ENCODE measurements around the gene ATG4B.

The ATG4B gene

DNA sequence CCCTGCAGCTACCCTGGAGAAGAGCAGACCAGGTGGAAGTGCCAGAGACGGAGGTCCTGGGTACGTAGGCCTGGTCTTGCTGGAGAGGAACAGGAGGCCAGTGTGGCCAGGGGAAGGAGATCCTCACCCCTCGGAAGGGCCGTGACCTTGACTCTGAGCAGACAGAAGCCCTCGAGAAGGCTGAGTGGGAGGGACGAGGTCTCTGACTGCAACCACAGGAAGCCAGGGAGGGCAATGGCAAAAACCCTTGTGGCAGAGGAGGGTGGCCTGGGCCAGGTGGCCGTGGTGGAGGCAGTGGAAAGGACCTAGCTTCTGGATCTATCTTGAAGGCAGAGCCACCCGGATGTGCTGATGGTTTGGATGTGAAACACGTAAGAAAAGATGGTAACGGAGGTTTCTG lies 28.6 kb upstream of the ATG4B start:
- Mint-ChIP-seq H3K4me3 (peak overlapping the region; percentile 81), H3K27ac (peak overlapping the region; percentile 23), H3K36me3 (peaks cover 1% of the 10 kb centered on the region), H3K27me3 (no peaks in the 10 kb centered on the region), H3K4me1 (peaks cover 22% of the 10 kb centered on the region), H3K9me3 (no peaks in the 10 kb centered on the region)

DNA sequence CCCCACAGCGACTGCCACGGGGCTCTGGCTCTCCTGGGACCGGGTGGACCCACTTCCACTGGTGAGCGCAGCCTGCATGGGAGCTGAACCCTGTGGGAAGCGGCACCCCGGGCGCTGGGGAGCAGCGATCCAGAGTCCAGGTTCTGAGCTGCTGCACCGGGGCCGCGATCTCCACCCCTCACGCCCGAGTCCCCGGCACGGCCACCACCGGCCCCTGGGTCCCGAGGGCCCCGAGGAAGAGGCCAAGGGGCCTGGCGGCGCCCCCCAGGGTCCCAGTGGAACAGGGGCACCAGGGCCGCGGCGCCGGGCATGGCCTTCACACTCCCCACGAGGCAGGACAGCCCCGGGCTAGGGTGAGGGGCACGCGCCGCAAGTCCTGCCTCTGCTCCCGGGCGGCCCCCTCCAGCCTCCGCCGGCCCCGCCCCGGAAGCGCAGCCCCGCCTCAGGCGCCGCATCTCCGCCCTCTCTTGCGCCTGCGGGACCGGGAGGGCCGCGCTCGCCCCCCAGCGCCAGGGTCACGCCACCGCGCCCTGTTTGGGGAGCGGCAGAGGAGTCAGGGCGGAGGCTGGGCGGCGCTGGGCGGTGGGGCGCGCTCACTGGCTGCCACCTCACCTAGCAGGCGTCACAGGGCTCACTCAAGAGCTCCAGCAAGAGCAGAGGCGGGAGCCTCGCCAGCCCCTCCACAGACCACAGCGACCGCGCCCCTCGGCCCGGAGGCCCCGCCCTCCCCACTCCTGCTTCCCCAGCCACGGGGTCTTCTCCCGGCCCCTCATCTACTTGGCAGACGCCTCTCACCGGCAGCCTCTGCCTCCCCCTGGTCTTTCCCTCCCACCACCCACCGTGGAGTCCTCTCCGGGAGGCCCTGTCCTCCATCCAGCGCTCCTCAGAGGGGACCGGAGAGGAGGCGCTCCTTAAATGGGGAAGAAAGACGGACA lies 27.4 kb upstream of the ATG4B start:
- H3K27ac Mint-ChIP-seq: no peak overlapping the region
- peaks cover 26% of the 10 kb centered on the region for H3K4me1 Mint-ChIP-seq
- H3K27me3 Mint-ChIP-seq: no peaks in the 10 kb centered on the region

DNA sequence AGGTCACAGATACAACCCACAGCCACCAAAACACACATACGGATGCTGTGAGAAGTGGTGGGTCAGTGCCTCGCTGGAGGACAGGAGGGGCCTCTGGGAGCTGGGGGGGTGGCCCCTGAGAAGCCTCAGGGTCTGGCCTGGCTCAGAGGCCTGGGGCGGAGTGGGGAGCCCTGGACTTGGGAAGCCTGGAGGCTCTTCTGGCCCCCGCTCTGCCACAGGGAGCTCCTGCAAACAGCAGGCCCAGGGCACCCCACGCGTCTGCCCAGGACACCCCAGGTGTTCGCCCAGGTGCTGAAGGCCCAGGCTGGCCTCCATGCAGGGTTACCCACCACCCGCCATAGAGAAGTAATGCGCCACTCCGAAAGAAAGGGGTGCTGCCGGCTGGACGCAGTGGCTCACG lies 26.4 kb upstream of the ATG4B start:
- peaks cover 5% of the 10 kb centered on the region for H3K36me3 Mint-ChIP-seq
- H3K27ac Mint-ChIP-seq: no peak overlapping the region

More for the DNA sequence above, 27.4 kb upstream of the ATG4B start:
- H3K9me3 Mint-ChIP-seq: no peaks in the 10 kb centered on the region
- H3K4me3 Mint-ChIP-seq: peak overlapping the region; percentile 39
- peaks cover 4% of the 10 kb centered on the region for H3K36me3 Mint-ChIP-seq

DNA sequence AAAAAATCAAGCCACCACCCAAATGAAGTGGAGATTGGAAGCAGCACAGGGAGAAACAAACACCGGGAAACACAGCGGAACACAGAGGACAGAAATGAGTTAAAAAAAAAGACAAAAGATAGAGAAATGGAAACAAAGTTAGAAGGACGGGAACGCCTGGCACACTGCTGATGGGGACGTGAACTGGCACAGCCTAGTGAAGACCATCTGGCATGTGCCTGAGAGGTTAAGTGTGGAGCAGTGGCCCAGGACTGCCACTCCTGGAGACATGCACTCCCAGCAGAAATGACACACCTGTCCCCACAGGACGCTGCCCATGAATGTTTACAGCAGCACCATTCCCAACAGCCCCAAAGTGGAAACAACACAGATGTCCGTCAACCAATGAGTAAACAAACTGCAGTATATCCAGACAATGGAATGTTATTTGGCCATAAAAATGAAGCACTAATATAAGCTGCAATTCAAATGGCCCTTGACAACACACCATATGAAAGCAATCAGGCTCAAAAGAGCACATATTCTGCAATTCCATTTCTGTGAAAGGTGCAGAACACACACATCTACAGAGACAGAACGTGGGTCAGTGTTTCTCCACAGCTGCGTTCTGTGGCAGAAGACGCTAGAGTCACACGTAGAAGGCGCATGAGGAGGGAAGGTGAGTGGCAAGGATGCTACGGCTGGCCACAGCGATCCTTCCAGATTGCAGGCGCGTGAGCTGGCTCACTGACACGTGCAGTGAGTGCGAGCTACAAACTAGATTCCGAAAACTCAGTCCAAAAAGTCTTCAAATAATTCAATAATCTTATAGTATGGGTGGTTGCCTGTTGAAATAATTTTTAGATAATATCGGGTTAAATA lies 25.1 kb upstream of the ATG4B start:
- H3K36me3 Mint-ChIP-seq: peaks cover 6% of the 10 kb centered on the region
- H3K27ac Mint-ChIP-seq: peak overlapping the region; percentile 1
- no peaks in the 10 kb centered on the region for H3K9me3 Mint-ChIP-seq
- H3K27me3 Mint-ChIP-seq: no peaks in the 10 kb centered on the region
- H3K4me1 Mint-ChIP-seq: peaks cover 45% of the 10 kb centered on the region
- H3K4me3 Mint-ChIP-seq: no peak overlapping the region

More for the DNA sequence above, 26.4 kb upstream of the ATG4B start:
- Mint-ChIP-seq H3K4me1 (peaks cover 32% of the 10 kb centered on the region), H3K27me3 (no peaks in the 10 kb centered on the region), H3K9me3 (no peaks in the 10 kb centered on the region), H3K4me3 (peak overlapping the region; percentile 39)

DNA sequence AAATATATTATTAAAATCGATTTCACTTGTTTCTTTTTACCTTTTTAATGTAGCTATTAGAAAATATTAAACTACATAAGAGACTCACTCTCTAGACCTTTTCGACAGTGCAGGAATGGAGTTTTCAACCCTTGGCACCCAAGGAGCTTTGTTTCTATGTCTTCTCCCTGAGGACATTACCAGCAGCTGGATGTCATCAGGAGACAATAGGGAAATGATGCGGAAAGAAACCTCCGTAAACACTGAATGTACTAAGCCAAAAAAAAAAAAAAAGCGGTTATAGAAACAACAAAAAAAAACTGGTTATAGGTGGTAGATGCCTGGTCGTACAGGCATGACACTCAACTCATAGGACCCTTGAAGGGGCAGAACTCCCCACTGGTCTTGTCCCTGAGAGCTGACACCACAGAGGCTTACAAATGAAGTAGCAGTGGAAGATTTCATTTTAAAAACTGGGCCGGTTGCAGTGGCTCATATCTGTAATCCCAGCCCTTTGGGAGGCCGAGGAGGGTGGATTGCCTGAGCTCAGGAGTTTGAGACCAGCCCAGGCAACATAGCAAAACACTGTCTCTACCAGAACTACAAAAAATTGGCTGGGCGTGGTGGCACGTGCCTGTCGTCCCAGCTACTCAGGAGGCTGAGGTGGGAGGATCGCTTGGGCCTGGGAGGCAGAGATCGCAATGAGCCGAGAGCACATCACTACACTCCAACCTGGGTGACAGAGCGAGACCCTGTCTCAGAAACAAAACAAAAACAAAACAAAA lies 24.3 kb upstream of the ATG4B start:
- Mint-ChIP-seq H3K4me1 (peaks cover 53% of the 10 kb centered on the region), H3K4me3 (no peak overlapping the region), H3K27ac (no peak overlapping the region), H3K27me3 (no peaks in the 10 kb centered on the region), H3K36me3 (peaks cover 8% of the 10 kb centered on the region), H3K9me3 (no peaks in the 10 kb centered on the region)

DNA sequence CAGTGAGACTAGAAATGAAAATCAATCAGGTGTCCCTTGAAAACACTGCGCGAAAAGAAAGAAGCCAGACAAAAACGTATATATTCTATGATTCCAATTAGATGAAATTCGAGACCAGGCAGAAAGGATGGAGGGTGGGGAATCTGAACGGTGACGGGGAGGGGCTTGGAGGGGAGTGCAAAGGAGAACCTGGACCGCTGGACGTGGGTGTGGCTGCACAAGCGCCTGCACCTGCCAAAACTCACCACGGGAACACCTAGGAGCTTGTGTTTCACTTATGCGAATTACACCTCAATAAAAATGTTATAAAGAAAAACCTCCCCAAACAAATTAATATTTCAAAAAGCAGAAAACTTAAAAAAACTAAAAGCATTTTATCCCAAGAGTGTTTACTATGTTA lies 22.5 kb upstream of the ATG4B start:
- H3K9me3 Mint-ChIP-seq: no peaks in the 10 kb centered on the region
- no peak overlapping the region for H3K4me3 Mint-ChIP-seq
- H3K36me3 Mint-ChIP-seq: peaks cover 9% of the 10 kb centered on the region
- H3K27me3 Mint-ChIP-seq: no peaks in the 10 kb centered on the region
- no peak overlapping the region for H3K27ac Mint-ChIP-seq
- peaks cover 45% of the 10 kb centered on the region for H3K4me1 Mint-ChIP-seq

DNA sequence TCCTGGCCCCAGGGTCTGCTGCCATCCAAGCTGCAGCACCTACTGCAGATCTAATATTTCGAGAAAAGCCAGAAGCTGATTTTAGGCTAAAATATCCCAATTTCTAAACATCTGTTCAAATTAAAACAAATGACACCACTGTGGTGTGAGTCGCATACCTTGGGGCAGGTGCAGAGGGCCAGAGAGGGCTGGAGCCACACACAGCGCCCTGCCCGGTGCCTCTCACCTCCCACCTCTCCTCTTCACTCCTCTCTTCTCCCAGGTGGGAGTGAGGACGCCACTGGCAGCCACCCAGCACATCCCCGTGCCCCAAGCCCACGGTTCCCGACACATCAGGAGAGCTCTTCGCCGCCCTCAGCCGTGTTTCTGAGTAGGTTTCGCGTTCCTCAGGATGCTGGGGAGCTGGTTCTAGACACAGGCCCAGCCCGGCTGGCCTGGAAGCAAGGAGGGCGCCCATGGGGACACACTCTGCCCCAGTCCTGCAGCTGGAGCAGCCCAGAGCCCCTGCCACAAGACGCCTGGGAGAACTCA lies 21.9 kb upstream of the ATG4B start:
- no peak overlapping the region for H3K27ac Mint-ChIP-seq
- H3K4me1 Mint-ChIP-seq: peaks cover 47% of the 10 kb centered on the region
- peaks cover 1% of the 10 kb centered on the region for H3K9me3 Mint-ChIP-seq
- peaks cover 11% of the 10 kb centered on the region for H3K36me3 Mint-ChIP-seq
- no peaks in the 10 kb centered on the region for H3K27me3 Mint-ChIP-seq
- peak overlapping the region; percentile 78 for H3K4me3 Mint-ChIP-seq

DNA sequence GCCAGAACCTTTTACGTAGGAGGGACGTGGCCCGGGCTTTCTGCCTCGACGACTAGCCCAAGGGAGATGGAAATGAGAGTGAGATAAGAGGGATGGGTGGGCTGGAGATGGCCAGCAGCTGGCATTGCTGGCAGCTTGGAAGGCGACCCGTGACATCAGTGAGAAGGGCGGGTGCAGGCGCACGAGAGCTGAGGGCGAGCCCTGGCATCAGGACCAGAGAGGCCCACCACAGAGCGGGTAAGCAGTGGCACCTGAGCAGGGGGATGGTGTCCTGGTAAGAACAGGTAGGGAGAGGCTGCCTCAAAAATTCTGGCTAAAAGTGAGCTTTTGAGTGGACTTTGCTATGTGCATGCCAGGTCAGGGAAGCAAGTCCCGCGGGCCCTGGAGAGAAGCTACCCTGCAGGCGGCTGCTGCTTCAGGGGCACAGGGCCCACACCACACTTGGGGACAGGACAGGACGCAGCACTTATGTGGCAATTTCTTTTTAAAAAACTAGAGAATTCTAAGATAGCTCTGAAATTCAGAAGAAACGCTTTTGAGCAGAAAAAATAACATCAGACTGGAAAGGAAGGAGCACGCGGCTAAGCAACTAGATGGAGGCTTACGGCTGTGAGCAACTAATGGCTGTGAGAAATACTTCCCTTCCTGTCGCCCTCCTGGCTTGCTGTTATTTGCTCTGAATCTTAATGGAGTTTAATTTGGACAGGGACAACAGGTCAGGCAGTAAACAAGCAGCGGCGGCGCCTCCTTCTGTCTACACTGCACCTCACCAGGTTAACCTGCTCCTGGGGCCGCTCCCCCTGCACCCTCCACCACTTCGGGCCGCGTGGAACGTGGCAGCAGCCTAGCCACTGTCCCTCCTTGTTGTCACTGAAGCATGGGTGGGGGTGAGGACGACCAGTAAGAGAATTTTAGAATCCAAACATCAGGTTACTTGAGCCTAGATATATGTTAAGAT lies 21.0 kb upstream of the ATG4B start:
- peaks cover 16% of the 10 kb centered on the region for H3K36me3 Mint-ChIP-seq
- H3K27ac Mint-ChIP-seq: peak overlapping the region; percentile 17
- H3K4me1 Mint-ChIP-seq: peaks cover 50% of the 10 kb centered on the region
- peak overlapping the region; percentile 78 for H3K4me3 Mint-ChIP-seq
- no peaks in the 10 kb centered on the region for H3K27me3 Mint-ChIP-seq
- peaks cover 5% of the 10 kb centered on the region for H3K9me3 Mint-ChIP-seq

DNA sequence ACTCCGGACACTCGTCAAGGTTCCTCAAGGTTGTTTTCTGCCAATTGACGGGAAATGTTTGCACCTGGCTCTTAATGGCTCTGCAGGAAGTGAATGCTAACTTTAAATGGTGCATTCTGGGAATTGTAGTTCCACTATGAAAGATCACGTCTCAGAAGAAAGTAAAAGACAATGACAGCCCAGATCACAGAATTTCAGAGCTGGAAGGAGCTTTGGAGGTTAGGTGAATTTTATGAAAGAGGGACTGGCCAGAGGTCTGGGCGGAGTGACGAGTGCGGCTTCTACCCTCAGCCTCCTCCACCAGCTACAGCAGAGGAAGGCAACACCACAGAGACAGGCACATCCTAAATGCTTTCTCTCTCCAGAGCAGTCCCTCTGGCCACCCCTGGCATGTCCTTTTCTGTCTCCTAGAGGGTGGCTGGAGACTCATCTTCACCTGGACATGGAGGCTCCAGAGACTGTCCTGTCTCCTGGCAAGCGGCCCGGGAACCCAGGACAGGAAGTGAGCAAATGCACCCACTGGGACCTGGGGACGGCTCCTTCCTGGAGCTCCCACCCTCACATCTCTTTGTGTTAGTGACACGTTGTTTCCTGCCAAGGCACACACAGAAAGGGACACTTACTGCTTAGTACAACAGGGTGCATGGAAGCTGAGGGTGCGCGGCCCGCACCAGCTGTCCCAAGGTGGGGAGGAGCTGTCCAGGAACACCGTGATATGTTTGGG lies 19.9 kb upstream of the ATG4B start:
- Mint-ChIP-seq H3K36me3 (peaks cover 18% of the 10 kb centered on the region), H3K27ac (peak overlapping the region; percentile 94), H3K9me3 (peaks cover 5% of the 10 kb centered on the region), H3K4me3 (peak overlapping the region; percentile 84), H3K4me1 (peaks cover 47% of the 10 kb centered on the region), H3K27me3 (no peaks in the 10 kb centered on the region)

DNA sequence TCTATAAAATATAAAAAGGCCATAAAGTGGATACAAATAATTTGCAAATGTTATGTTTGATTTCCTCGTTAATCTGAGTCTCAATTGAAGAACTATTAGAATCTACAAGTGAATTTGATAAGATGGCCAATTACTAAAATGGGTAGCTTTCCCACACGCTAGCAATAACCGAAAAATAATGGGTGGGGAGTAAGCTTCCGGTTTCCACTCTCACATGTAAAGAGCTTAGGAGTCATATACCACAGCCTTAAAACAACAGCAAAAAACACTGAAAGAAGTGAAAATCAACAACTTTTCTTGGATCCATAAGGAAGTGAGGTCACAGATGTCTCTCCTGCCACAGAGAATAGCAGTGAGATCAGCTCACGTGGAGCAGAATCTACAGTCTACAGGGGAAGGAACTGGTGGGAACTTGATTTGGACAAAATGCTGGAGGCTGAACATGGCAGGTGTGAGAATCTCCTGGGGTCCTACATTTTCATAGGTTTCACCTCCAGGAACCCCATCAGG lies 19.1 kb upstream of the ATG4B start:
- peak overlapping the region; percentile 52 for H3K4me3 Mint-ChIP-seq
- peaks cover 5% of the 10 kb centered on the region for H3K9me3 Mint-ChIP-seq
- peaks cover 47% of the 10 kb centered on the region for H3K4me1 Mint-ChIP-seq
- H3K36me3 Mint-ChIP-seq: peaks cover 18% of the 10 kb centered on the region
- no peaks in the 10 kb centered on the region for H3K27me3 Mint-ChIP-seq
- H3K27ac Mint-ChIP-seq: peak overlapping the region; percentile 94

DNA sequence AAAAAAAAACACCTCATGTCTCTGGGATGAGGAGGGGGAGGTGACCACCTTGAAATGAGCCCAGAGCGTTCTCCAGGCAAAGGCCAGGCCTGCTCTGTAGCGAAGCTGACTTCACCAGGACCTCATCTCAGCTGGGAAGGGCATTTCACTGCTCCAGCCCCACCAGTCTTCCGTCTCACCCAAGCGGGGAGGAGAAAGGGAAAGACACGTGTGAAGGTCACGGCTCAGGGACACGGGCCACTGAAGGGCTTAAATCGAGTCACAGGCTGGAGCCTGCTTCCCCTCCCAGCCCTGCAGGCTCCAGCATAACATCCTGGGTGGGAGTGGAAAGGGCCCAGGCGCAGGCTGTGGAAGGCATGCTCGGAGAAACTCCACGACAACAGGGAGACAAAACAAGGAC lies 18.7 kb upstream of the ATG4B start:
- no peak overlapping the region for H3K27ac Mint-ChIP-seq

DNA sequence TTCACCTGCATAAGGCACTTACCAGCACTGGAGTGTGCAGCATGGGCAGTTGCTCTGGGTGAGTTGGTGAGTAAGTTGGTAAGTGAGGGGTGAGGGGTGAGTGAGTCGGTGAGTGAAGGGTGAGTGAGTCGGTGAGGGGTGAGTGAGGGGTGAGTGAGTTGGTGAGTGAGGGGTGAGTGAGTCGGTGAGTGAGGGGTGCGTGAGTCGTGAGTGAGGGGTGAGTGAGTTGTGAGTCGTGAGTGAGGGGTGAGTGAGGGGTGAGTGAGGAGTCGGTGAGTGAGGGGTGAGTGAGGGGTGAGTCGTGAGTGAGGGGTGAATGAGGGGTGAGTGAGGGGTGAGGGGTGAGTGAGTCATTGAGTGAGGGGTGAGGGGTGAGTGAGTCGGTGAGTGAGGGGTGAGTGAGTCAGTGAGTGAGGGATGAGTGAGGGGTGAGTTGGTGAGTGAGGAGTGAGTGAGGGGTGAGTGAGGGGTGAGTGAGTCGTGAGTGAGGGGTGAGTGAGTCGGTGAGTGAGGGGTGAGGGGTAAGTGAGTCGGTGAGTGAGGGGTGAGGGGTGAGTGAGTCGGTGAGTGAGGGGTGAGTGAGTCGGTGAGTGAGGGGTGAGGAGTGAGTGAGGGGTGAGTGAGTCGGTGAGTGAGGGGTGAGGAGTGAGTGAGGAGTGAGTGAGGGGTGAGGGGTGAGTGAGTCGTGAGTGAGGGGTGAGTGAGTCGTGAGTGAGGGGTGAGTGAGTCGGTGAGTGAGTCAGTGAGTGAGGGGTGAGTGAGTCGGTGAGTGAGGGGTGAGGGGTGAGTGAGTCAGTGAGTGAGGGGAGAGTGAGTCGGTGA lies 17.7 kb upstream of the ATG4B start:
- peaks cover 17% of the 10 kb centered on the region for H3K36me3 Mint-ChIP-seq
- peaks cover 5% of the 10 kb centered on the region for H3K9me3 Mint-ChIP-seq
- no peaks in the 10 kb centered on the region for H3K27me3 Mint-ChIP-seq
- no peak overlapping the region for H3K4me3 Mint-ChIP-seq
- H3K27ac Mint-ChIP-seq: peak overlapping the region; percentile 99
- peaks cover 46% of the 10 kb centered on the region for H3K4me1 Mint-ChIP-seq

More for the DNA sequence above, 18.7 kb upstream of the ATG4B start:
- peaks cover 5% of the 10 kb centered on the region for H3K9me3 Mint-ChIP-seq
- peaks cover 18% of the 10 kb centered on the region for H3K36me3 Mint-ChIP-seq
- no peak overlapping the region for H3K4me3 Mint-ChIP-seq
- H3K4me1 Mint-ChIP-seq: peaks cover 47% of the 10 kb centered on the region
- no peaks in the 10 kb centered on the region for H3K27me3 Mint-ChIP-seq

DNA sequence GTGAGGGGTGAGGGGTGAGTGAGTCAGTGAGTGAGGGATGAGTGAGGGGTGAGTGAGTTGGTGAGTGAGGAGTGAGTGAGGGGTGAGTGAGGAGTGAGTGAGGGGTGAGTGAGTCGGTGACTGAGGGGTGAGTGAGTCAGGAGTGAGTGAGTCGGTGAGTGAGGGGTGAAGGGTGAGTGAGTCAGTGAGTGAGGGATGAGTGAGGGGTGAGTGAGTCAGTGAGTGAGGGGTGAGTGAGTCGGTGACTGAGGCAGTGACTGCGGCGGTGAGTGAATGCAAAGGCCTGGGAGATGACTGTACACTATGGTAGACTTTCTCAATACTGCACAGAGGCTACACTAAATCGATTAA lies 17.1 kb upstream of the ATG4B start:
- Mint-ChIP-seq H3K4me3 (peak overlapping the region; percentile 59), H3K27ac (peak overlapping the region; percentile 99), H3K36me3 (peaks cover 15% of the 10 kb centered on the region), H3K4me1 (peaks cover 42% of the 10 kb centered on the region), H3K27me3 (no peaks in the 10 kb centered on the region), H3K9me3 (peaks cover 5% of the 10 kb centered on the region)
